Fibroblast of lung (primary cell): ENCODE measurements around the gene MRPS27. TPM values are rescaled to one million over a fixed set of nuclear protein-coding genes. Genes with fewer than 3 reads are reported as not detected.

Experiments
- DNase-seq, 2 donors: peaks; one replicate each; pipeline versions ENCODE4 v3.0.0 to v3.0.0-alpha.2; 2010; ENCODE audit warnings: low read depth in 2 of 2
- H2AFZ ChIP-seq: 2 replicates; pipeline ENCODE4 v1.5.1; 2012; ENCODE audit warnings: low read length, control low read depth, inconsistent platforms
- H3K27ac ChIP-seq: 2 replicates; pipeline ENCODE4 v1.5.1; 2011; ENCODE audit warnings: low read length, control low read depth; ENCODE audit not compliant: insufficient read depth
- H3K27me3 ChIP-seq: 2 replicates; pipeline ENCODE4 v1.5.1; 2011; ENCODE audit warnings: mild to moderate bottlenecking, low read length; ENCODE audit not compliant: control insufficient read depth, insufficient read depth
- H3K36me3 ChIP-seq: 2 replicates; pipeline ENCODE4 v1.5.1; 2011; ENCODE audit warnings: low read length; ENCODE audit not compliant: control insufficient read depth, insufficient read depth
- H3K4me1 ChIP-seq: 2 replicates; pipeline ENCODE4 v1.5.1; 2011; ENCODE audit warnings: low read length; ENCODE audit not compliant: control insufficient read depth, insufficient read depth; ENCODE audit errors: extremely low read depth
- H3K4me2 ChIP-seq: 2 replicates; pipeline ENCODE4 v1.5.1; 2011; ENCODE audit warnings: low read length, control low read depth; ENCODE audit not compliant: insufficient read depth; ENCODE audit errors: extremely low read depth
- H3K4me3 ChIP-seq, 4 experiments: fragments of 200-600 bp in 1 of 4; sonication (generic) in 1 of 4; replicated peaks in 1 of 4; 2 replicates each; pipeline ENCODE4 v1.5.1; 2011 to 2016; ENCODE audit warnings: low read length in 4 of 4, low read depth in 3 of 4, mild to moderate bottlenecking in 3 of 4, control low read depth in 2 of 4, inconsistent platforms in 1 of 4, mixed read lengths in 1 of 4; ENCODE audit not compliant: insufficient read depth in 1 of 4; ENCODE audit errors: control extremely low read depth in 1 of 4
- H3K79me2 ChIP-seq: 2 replicates; pipeline ENCODE4 v1.5.1; 2012; ENCODE audit warnings: mild to moderate bottlenecking, low read length, inconsistent platforms; ENCODE audit not compliant: control insufficient read depth, insufficient read depth
- H3K9ac ChIP-seq: 2 replicates; pipeline ENCODE4 v1.5.1; 2011; ENCODE audit warnings: mild to moderate bottlenecking, low read length, control low read depth; ENCODE audit not compliant: insufficient read depth
- H3K9me3 ChIP-seq: 2 replicates; pipeline ENCODE4 v1.5.1; 2012; ENCODE audit warnings: low read depth, low read length; ENCODE audit not compliant: control insufficient read depth, insufficient read depth
- H4K20me1 ChIP-seq: 2 replicates; pipeline ENCODE4 v1.5.1; 2011; ENCODE audit warnings: low read length; ENCODE audit not compliant: control insufficient read depth, insufficient read depth; ENCODE audit errors: extremely low read depth
- CTCF ChIP-seq, 2 donors: IDR thresholded peaks in 1 of 2; conservative IDR thresholded peaks in 1 of 2; 1 replicate in 1 of 2; 2 replicates in 1 of 2; pipeline ENCODE4 v1.5.1; 2011 to 2012; ENCODE audit warnings: low read length in 2 of 2, control low read depth in 1 of 2, inconsistent platforms in 1 of 2, low read depth in 1 of 2, mild to moderate bottlenecking in 1 of 2
- EZH2 ChIP-seq: IDR thresholded peaks from 2 replicates; pipeline ENCODE4 v1.5.1; 2012; ENCODE audit warnings: low read length, control low read depth, mild to moderate bottlenecking; ENCODE audit errors: missing control alignments
- polyA plus RNA-seq, 2 donors: library from polyadenylated mRNA; depleted of rRNA in 1 of 2; stranded (reverse) in 1 of 2; unstranded in 1 of 2; fragments of >200 nt; gene quantifications; 2 replicates each; pipeline ENCODE4 v1.2.1, GENCODE V29; 2011 to 2012; ENCODE audit warnings: missing spikeins in 1 of 2
- total RNA-seq: library from RNA; depleted of rRNA; stranded (reverse); fragments of >200 nt; gene quantifications from 2 replicates; pipeline ENCODE4 v1.2.1, GENCODE V29; 2014

Gene MRPS27
- total and polyA plus RNA-seq, 2 donors (not counting 1 experiment from before 2014, with no cell fraction given), result 67.2 to 86.5 TPM

DNA sequence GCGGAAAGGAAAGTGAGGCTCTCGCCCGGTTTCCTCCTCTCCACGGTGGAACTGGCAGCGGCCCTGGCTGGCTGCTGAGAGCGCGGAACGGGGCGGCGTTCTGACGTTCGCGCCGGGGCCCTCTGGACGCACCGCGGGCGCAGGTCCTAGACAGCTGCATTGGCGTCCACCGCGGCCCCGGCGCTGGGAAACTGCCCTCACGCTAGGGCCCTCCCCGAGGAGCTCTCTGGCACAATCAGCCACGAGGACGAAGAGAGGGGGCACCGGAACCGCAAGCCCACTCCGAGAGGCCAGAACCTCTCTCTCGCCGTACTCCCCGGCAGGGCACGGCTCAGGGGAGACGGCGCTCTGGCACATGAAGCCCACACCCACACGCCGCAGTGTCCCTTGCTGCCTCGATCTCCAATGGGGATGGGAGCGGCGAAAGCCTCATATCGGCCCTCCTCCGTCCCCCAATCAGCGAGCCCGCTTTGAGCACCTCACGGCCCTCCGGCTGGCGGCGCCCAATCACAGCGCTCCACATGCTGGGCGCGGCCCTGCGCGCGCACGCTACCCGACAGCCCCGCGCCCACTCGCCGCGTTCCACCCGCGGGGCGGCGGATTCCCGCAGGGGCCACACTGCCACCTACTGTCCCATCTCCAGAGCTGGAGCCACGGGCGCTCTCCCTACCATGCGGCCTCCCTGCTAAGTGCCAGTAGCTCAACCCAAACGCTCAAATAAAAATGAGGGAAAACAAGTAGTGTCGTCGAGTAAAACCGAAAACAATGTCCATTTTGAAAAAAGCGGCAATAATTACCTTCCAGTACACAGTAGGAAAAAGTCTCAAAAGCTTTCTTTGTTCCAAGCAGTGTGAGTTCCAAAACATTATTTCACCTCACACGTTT, 11.8 kb downstream of the MRPS27 start:
- Histone ChIP-seq H3K79me2 (peaks cover 17% of the 10 kb centered on the region), H3K9ac (peak overlapping the region; percentile 92), H3K4me2 (peak overlapping the region; percentile 85), H3K4me1 (peaks cover 3% of the 10 kb centered on the region), H3K9me3 (no peaks in the 10 kb centered on the region), H3K27me3 (no peaks in the 10 kb centered on the region), H3K36me3 (no peaks in the 10 kb centered on the region), H4K20me1 (no peaks in the 10 kb centered on the region), H3K27ac (peak overlapping the region; percentile 96), H3K4me3 (peak overlapping the region; percentile 55 to 80 (median 73)), H2AFZ (peak overlapping the region; percentile 75)
- TF ChIP-seq EZH2, result no peak
- peak; percentile 68 to 70 for TF ChIP-seq CTCF (conservative IDR thresholded peaks at IDR 0.05 in 1 of 2, IDR thresholded peaks at IDR 0.05 in 1 of 2; ENCODE audit: low read depth in 1 of 2, low read length in 2 of 2)
- peak; percentile 98 for DNase-seq

- Histone ChIP-seq H4K20me1 (no peaks in the 10 kb centered on the region), H3K27ac (peak overlapping the region; percentile 96), H3K4me2 (peak overlapping the region; percentile 85), H3K9me3 (no peaks in the 10 kb centered on the region), H3K27me3 (no peaks in the 10 kb centered on the region), H2AFZ (no peak overlapping the region), H3K36me3 (no peaks in the 10 kb centered on the region), H3K9ac (peak overlapping the region; percentile 92), H3K79me2 (peaks cover 22% of the 10 kb centered on the region), H3K4me1 (peaks cover 3% of the 10 kb centered on the region), H3K4me3 (peak overlapping the region; percentile 55 to 80 (median 73))
- no peak for TF ChIP-seq EZH2
- TF ChIP-seq CTCF (conservative IDR thresholded peaks at IDR 0.05 in 1 of 2, IDR thresholded peaks at IDR 0.05 in 1 of 2; ENCODE audit: low read depth in 1 of 2, low read length in 2 of 2), result no peak
- peak in 1 of 2 donors; percentile 17 for DNase-seq
Observed at GRCh38 chr5:72307573-72307967, 12.5 kb downstream of the MRPS27 start.

DNA sequence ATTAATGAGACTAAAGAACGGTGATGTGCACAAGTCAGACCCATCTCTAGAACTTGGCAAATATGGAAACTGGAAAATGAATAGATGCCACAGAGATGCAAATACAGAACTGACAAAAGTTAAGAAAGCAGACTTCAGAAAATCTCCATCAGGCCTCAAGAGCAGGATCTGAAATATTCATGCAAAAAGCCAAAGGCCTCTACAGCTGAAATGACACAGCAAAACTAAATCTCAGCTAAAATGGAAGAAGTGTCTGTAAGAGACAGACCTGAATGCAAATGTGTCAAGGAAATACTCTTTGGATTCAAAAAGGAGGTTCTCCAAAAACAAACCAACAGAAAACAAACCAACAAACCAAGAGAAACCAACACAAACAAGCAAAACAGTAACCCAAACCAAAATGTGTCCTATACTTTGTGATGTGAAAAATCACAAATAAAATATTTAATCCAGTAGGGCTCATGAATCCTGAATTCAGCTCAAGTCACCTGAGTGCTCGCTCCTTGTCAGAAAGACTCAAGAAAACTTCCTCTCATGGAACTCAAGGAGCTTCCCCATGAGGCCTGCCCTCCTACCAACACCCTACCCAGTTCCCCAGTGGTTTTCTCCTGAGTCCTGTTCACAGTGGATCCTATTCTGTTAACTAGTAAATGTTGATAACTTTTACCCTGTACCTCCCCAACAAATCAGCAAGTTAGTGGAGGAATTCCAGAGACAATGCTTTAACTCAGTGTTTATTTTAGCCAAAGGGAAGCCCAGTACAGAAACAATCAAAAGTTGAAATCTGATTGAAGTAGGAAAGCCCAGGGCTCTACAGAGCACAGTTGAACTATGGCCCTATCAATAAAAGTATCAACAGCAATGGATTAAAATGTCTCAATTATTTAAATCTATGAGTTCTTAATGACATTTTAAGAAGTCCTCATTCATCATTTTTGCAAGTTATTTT, 14.6 kb downstream of the MRPS27 start:
- no peaks in the 10 kb centered on the region for H3K9me3 ChIP-seq
- no peak for DNase-seq
- no peak overlapping the region for H3K9ac ChIP-seq
- H3K4me1 ChIP-seq, result peaks cover 3% of the 10 kb centered on the region
- TF ChIP-seq CTCF (conservative IDR thresholded peaks at IDR 0.05 in 1 of 2, IDR thresholded peaks at IDR 0.05 in 1 of 2; ENCODE audit: low read depth in 1 of 2, low read length in 2 of 2), result no peak
- no peak for TF ChIP-seq EZH2
- no peak overlapping the region for H2AFZ ChIP-seq
- no peak overlapping the region for H3K27ac ChIP-seq
- H3K4me3 ChIP-seq, result no peak overlapping the region
- H4K20me1 ChIP-seq, result no peaks in the 10 kb centered on the region
- H3K36me3 ChIP-seq, result peaks cover 2% of the 10 kb centered on the region
- H3K27me3 ChIP-seq, result no peaks in the 10 kb centered on the region
- no peak overlapping the region for H3K4me2 ChIP-seq
- peaks cover 25% of the 10 kb centered on the region for H3K79me2 ChIP-seq
